ENCODE results near the gene MAS1L. TPM values are rescaled to one million over a fixed set of nuclear protein-coding genes. Genes with fewer than 3 reads are reported as not detected.

MAS1L gene
- total RNA-seq, 1 donor from 2014 or later = not detected

DNA sequence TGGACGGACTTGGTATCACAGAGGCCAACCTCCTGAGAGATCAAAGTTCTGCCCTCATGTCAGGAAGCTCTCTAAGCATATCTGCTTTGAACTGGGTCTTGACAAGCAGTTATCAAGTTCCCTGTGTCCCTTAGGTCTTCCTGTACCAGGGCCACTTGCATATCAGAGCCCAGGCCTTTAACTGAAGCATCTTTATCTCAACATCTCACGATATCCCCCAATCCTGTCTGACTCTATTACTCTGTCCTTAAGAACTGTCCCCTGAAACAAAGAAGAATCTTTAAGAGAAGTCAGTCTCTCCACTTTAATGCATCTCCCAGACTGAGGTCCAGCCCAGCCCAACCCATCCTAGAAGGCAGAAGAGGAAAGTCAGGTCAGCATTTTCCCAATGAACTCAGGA, 8.2 kb downstream of the MAS1L start:
- Mint-ChIP-seq H3K9me3 (ENCODE audit: unreplicated experiment) (no peaks in the 10 kb centered on the region), H3K27ac (ENCODE audit: unreplicated experiment) (no peak overlapping the region), H3K36me3 (ENCODE audit: unreplicated experiment) (no peaks in the 10 kb centered on the region), H3K27me3 (ENCODE audit: unreplicated experiment) (peaks cover 3% of the 10 kb centered on the region), H3K4me3 (ENCODE audit: unreplicated experiment) (no peak overlapping the region), H3K4me1 (ENCODE audit: low read depth, unreplicated experiment) (no peaks in the 10 kb centered on the region)
- DNase-seq = no peak
- TF ChIP-seq, protein P1, sequence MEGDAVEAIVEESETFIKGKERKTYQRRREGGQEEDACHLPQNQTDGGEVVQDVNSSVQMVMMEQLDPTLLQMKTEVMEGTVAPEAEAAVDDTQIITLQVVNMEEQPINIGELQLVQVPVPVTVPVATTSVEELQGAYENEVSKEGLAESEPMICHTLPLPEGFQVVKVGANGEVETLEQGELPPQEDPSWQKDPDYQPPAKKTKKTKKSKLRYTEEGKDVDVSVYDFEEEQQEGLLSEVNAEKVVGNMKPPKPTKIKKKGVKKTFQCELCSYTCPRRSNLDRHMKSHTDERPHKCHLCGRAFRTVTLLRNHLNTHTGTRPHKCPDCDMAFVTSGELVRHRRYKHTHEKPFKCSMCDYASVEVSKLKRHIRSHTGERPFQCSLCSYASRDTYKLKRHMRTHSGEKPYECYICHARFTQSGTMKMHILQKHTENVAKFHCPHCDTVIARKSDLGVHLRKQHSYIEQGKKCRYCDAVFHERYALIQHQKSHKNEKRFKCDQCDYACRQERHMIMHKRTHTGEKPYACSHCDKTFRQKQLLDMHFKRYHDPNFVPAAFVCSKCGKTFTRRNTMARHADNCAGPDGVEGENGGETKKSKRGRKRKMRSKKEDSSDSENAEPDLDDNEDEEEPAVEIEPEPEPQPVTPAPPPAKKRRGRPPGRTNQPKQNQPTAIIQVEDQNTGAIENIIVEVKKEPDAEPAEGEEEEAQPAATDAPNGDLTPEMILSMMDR (IDR thresholded peaks at IDR 0.05; ENCODE audit: partially characterized antibody, unreplicated experiment) = no peak

DNA sequence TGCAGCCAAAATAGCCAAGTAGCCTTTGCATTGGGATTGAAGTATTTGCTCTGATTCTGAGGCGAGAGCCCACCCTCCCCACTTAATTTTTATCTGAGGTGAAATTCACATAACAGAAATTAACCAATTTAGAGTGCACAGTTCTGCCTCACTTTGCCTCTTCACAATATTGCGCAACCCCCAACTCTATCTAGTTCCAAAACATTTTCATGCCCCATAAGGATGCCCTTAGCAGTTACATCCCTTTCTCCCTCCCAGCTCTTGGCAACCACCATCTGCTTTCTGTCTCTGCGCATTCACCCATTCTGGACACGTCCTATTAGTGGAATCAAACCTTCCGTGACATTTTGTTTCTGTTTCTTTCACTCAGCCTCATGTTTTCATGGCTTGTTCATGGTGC, 9.0 kb downstream of the MAS1L start:
- no peaks in the 10 kb centered on the region for H3K4me1 Mint-ChIP-seq (ENCODE audit: low read depth, unreplicated experiment)
- no peak overlapping the region for H3K27ac Mint-ChIP-seq (ENCODE audit: unreplicated experiment)
- peaks cover 3% of the 10 kb centered on the region for H3K27me3 Mint-ChIP-seq (ENCODE audit: unreplicated experiment)
- DNase-seq = no peak
- no peaks in the 10 kb centered on the region for H3K9me3 Mint-ChIP-seq (ENCODE audit: unreplicated experiment)
- TF ChIP-seq, protein P1 (IDR thresholded peaks at IDR 0.05; ENCODE audit: partially characterized antibody, unreplicated experiment) = no peak
- H3K4me3 Mint-ChIP-seq (ENCODE audit: unreplicated experiment) = no peak overlapping the region
- no peaks in the 10 kb centered on the region for H3K36me3 Mint-ChIP-seq (ENCODE audit: unreplicated experiment)

DNA sequence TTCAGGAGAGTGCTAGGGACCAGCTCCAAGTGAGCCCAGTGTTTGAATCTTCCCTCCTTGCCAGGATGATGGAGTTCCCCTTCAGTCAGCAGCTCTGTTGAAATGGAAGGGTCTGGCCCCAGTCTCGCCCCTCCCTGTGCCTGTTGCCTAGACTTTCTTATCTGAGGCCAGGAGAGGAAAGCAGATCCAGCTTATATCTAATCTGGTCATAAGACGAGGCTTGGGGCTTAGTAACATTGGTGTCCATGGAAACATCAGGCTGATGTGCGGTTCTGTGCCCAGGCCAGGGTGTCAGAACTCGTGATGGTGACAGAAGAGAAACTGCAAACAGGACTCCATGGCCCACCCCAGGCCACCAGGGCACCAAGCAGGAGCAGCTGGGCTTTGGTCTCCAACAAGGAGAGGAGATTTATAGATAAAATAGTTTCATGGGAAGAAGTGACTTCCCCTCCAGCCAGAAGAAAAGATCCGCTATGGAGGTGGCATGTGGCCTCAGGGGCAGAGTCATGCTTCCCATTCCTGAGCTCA, 9.8 kb downstream of the MAS1L start:
- H3K27me3 Mint-ChIP-seq (ENCODE audit: unreplicated experiment) = peaks cover 3% of the 10 kb centered on the region
- TF ChIP-seq, protein P1 (IDR thresholded peaks at IDR 0.05; ENCODE audit: partially characterized antibody, unreplicated experiment) = no peak
- H3K4me3 Mint-ChIP-seq (ENCODE audit: unreplicated experiment) = no peak overlapping the region
- no peaks in the 10 kb centered on the region for H3K36me3 Mint-ChIP-seq (ENCODE audit: unreplicated experiment)
- H3K27ac Mint-ChIP-seq (ENCODE audit: unreplicated experiment) = no peak overlapping the region
- no peaks in the 10 kb centered on the region for H3K9me3 Mint-ChIP-seq (ENCODE audit: unreplicated experiment)
- H3K4me1 Mint-ChIP-seq (ENCODE audit: low read depth, unreplicated experiment) = no peaks in the 10 kb centered on the region
- DNase-seq = no peak

DNA sequence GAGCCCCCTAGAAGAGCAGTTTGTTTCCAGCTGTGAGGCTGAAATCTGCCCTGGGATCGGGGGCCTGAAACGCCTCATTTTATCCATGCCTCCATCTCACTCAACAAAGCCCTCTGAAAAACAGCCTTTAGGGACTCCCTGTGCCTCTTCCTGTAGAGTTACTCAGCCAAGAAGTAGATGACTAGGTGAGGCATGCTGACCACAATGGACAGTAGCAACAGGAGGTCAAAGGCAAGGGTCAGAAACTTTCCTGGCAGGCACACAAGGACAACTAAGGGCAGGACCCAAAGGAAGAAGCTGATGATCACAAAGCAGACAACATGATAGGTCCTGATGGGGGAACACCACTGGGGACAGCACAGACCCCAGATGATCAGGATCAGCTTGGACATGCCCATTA, 12.8 kb downstream of the MAS1L start:
- no peaks in the 10 kb centered on the region for H3K36me3 Mint-ChIP-seq (ENCODE audit: unreplicated experiment)
- TF ChIP-seq, protein P1 (IDR thresholded peaks at IDR 0.05; ENCODE audit: partially characterized antibody, unreplicated experiment) = no peak

DNA sequence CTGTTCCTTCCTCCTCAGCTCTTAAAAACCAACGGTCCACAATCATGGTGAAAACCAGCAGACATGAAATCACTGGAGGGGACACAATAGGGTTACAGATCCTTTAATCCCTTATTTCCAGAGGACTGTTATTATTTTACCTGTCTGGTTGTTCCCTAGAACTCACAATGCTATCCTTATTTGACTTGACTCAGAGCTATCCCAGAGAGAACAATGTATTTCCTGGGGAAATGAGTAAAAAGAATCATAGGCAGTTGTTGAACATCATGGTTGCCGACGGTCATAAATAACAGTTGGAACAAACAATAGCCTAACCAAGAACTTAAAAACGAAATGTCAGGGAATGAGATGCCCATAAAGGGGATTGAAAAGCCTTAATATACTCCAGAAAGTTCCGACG, 21.5 kb downstream of the MAS1L start:
- TF ChIP-seq, protein P1 (IDR thresholded peaks at IDR 0.05; ENCODE audit: partially characterized antibody, unreplicated experiment) = no peak
- H3K27ac Mint-ChIP-seq (ENCODE audit: unreplicated experiment) = no peak overlapping the region
- H3K36me3 Mint-ChIP-seq (ENCODE audit: unreplicated experiment) = no peaks in the 10 kb centered on the region
- peaks cover 2% of the 10 kb centered on the region for H3K27me3 Mint-ChIP-seq (ENCODE audit: unreplicated experiment)
- no peaks in the 10 kb centered on the region for H3K9me3 Mint-ChIP-seq (ENCODE audit: unreplicated experiment)
- no peak for DNase-seq
- H3K4me3 Mint-ChIP-seq (ENCODE audit: unreplicated experiment) = no peak overlapping the region
- H3K4me1 Mint-ChIP-seq (ENCODE audit: low read depth, unreplicated experiment) = no peaks in the 10 kb centered on the region

More for the DNA sequence above, 12.8 kb downstream of the MAS1L start:
- Mint-ChIP-seq H3K27me3 (ENCODE audit: unreplicated experiment) (peaks cover 3% of the 10 kb centered on the region), H3K9me3 (ENCODE audit: unreplicated experiment) (no peaks in the 10 kb centered on the region), H3K4me3 (ENCODE audit: unreplicated experiment) (no peak overlapping the region), H3K4me1 (ENCODE audit: low read depth, unreplicated experiment) (no peaks in the 10 kb centered on the region), H3K27ac (ENCODE audit: unreplicated experiment) (no peak overlapping the region)
- DNase-seq = no peak

Measured in glutamatergic neuron (in vitro differentiated cells).